Measurements from ENCODE around the gene ARHGAP28.

- TF ChIP-seq EZH2phosphoT487 (IDR thresholded peaks at IDR 0.05; ENCODE audit: insufficient read depth, low read depth) (no peak), EZH2 (IDR thresholded peaks at IDR 0.05; ENCODE audit: insufficient read depth, poor library complexity, severe bottlenecking) (no peak)
Measured at GRCh38 chr18:6955304-6955703, 225.8 kb downstream of the ARHGAP28 start.

Data from GM23248 (cell line).